GM10266 (cell line): ENCODE results near the gene HP.
A peak's percentile ranks its signal among the peaks of the same experiment; 100 is the strongest.
"Not testable (repeated sequence)": the region's sequence is repeated elsewhere in the genome, so short reads cannot be mapped to it uniquely, and the experiment has no call there.

Experiments used
- DNase-seq: peaks from one replicate; pipeline ENCODE4 v3.0.0; 2012; ENCODE audit errors: extremely low spot score
- TF ChIP-seq, protein P1 (sequence below): IDR thresholded peaks from 2 replicates; pipeline ENCODE4 v1.5.1; 2012; ENCODE audit warnings: mild to moderate bottlenecking, low read depth; ENCODE audit not compliant: control insufficient read depth, insufficient read depth; ENCODE audit errors: missing control alignments

HP gene, protein sequence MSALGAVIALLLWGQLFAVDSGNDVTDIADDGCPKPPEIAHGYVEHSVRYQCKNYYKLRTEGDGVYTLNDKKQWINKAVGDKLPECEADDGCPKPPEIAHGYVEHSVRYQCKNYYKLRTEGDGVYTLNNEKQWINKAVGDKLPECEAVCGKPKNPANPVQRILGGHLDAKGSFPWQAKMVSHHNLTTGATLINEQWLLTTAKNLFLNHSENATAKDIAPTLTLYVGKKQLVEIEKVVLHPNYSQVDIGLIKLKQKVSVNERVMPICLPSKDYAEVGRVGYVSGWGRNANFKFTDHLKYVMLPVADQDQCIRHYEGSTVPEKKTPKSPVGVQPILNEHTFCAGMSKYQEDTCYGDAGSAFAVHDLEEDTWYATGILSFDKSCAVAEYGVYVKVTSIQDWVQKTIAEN

DNA sequence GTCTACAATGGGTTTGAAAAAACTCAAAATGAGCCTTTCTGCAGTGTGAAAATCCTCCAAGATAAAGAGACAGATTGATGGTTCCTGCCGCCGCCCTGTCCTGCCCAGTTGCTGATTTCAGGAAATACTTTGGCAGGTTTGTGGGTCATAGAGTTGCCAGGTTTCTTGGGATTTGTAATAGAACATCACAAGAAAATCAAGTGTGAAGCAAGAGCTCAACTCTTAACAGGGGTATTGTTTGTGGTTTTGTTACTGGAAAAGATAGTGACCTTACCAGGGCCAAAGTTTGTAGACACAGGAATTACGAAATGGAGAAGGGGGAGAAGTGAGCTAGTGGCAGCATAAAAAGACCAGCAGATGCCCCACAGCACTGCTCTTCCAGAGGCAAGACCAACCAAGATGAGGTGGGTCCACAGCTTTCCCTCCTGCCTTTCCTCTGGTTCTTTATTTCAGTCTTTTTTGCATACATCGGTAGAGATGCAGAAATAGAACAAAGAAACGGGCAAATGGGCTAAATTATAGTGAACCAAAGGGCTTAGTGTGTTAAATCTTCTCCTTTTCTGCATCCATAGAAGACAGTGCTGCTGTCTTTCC lies at the start of gene HP:
HP (plus strand) TSS at position 252 of the 594 bp plus-strand sequence; CDS start at position 400, 148 bp downstream.
- not testable (repeated sequence) for DNase-seq

DNA sequence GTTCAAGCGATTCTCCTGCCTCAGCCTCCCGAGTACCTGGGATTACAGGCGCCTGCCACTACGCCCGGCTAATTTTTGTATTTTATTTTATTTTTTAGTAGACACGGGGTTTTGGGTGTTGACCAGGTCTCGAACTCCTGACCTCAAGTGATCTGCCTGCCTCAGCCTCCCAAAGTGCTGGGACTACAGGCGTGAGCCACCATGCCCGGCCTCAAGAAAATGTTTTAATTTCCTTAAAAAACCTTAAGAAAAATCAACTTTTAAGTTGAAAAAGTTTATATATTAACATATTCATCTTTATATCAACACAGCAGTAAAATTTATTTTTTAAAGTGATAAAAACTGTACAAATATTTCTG lies 46.3 kb upstream of the HP start:
- DNase-seq, result not testable (repeated sequence)

DNA sequence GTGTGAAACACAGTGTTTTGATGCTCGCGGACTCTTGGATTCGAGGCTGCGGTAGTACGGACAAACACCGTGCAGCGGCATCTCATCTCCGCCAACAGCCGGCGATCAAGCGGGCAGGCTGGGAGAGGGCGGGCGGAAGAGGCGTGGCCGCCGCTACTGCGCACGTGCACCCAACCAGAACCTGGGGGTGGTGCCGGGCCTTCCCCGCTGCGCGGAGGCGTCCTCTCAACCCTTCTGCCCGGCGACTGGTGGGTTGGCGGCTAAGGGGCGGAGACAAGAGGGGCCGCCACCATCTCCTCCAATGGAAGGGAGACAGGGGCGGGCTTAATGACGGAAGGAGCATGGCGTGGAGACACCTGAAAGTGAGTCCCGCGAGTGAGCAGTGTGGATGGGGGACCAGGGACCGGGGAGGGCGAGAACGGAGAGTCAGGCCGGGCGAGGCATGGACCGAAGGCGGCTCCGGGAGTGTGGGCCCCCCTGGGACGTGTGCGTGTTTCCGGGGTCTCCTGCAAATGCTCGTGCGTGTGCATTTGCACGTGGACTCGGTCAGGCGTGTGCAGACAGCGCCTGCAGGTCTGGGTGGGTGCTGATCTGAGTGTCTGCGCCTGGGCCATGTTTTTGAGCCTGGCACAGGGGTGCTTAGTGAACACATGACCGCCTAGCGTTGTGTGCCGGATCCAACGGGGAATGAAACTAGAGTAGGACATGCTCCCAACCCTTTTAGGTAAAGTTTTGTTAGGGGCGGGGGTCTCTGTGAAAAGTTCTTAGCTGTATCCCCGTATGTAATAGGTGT lies 45.7 kb upstream of the HP start, which contains the start of gene DHODH:
DHODH (plus strand) TSS at position 321 of the 793 bp plus-strand sequence; CDS start at position 342, 21 bp downstream.
- peak; percentile 98 for DNase-seq
- TF ChIP-seq, protein P1, sequence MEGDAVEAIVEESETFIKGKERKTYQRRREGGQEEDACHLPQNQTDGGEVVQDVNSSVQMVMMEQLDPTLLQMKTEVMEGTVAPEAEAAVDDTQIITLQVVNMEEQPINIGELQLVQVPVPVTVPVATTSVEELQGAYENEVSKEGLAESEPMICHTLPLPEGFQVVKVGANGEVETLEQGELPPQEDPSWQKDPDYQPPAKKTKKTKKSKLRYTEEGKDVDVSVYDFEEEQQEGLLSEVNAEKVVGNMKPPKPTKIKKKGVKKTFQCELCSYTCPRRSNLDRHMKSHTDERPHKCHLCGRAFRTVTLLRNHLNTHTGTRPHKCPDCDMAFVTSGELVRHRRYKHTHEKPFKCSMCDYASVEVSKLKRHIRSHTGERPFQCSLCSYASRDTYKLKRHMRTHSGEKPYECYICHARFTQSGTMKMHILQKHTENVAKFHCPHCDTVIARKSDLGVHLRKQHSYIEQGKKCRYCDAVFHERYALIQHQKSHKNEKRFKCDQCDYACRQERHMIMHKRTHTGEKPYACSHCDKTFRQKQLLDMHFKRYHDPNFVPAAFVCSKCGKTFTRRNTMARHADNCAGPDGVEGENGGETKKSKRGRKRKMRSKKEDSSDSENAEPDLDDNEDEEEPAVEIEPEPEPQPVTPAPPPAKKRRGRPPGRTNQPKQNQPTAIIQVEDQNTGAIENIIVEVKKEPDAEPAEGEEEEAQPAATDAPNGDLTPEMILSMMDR, result no peak

DNA sequence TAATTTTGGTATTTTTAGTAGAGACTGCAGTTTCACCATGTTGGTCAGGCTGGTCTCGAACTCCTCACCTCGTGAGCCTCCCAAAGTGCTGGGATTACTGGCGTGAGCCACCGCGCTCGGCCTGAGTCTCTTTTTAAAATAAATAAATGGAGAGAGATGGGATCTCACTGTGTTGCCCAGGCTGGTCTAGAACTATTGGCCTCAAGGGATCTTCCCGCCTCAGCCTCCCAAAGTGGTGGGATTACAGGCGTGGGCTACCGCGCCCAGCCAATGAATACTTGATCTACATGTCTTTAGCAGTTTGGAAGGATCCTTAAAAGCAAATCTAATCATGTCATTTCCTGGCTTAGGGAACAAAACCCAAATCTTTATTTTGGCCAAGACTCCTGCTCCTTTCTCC lies 44.5 kb upstream of the HP start:
- DNase-seq, result no peak
- TF ChIP-seq, protein P1, result no peak

DNA sequence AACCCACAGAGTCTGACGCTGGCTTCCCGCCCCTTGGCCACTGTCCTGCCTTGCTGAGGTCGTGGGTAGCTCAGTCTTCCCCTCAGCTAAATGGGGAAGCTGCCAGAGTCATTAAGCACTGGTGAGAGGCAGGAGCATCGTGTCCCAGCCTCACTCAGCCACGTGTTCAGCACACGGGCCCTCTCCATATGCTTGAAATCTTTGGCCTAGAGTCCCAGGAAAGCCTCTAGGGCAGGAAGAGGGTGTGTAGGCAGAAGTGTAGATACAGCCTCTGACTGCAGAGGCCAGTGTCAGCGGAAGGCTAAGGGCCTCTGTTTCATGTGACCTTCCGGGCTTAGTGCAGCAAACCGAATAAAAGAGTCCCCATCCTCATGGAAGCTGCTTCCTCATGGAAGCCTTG lies 41.7 kb upstream of the HP start:
- TF ChIP-seq, protein P1, result no peak
- DNase-seq, result no peak

DNA sequence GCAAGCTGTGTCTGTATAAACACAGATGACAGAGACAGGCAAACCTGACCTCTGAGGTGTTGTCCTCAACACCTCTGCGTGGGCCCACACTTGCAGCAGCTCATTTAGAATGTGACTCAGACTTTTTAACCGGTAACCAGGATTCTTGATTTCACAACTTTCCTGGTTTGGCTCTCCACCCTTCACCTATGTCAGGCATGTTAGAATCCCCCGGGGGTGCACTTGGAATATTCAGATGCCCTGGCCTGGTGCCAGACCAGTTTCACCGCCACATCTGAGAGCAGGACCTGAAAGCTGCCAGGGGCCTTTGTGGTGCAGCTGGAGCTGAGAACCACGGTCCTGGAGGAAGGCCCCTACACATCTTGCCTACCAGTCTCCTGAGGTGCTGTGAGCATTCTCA lies 40.9 kb upstream of the HP start:
- TF ChIP-seq, protein P1, result no peak
- DNase-seq, result no peak

DNA sequence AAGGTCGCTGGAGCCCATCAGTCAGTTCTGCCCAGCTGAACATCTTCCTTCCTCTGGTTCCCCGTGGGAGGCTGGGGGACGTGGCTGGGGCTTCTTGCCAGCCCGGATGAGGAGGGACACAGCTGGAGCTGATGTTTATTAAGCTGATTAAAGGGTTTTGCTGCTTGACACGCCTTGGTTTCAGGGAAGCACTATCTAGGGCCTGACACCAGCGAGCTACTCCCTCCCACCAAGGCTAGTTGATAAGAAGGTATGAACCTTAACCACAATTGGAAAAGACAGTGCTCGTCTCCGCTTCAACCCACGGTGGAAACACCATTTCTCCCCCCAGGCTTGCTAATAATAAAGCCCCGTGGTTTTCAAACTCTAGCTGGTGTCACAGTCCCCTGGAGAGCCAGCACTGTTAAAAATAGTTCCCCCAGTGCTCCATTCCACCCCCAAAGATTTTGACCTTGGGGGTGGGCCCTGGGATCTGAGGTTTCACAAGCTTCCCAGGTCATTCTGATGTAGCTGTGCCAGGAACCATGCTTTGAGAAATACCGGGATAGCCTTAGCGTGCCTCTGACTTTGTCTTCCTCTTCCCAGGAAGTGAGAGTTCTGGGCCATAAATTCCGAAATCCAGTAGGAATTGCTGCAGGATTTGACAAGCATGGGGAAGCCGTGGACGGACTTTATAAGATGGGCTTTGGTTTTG lies 40.3 kb upstream of the HP start:
- DNase-seq, result no peak
- TF ChIP-seq, protein P1, result no peak

DNA sequence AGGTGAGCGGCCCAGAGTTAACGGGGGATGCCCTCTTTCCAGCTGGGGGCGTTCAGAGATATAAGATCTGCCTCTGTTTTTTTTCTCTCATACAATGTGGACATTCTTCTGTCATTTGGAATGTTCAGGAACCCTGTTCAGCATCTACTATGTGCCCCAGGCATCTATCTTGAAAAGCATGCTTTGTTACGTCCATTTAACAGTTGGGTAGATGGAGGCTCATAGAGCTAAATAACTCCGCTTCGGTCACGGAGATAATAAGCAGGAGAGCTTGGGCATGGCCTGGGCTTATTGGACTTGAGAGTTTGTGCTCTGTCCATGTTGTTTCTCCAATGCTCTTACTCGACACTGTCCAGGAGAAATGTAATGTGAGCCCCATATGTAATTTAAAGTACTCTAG lies 39.6 kb upstream of the HP start:
- TF ChIP-seq, protein P1, result no peak
- no peak for DNase-seq
